HepG2 (cell line): Measurements from ENCODE around the gene RNPEPL1. TPM values are rescaled to one million over a fixed set of nuclear protein-coding genes. Genes with fewer than 3 reads are reported as not detected.

Experiments
- DNMT3B ChIP-seq: conservative IDR thresholded peaks from 2 replicates; pipeline ENCODE4 v1.6.1; 2016; ENCODE audit warnings: missing biosample characterization, control low read depth
- ESRRA ChIP-seq: sonication (generic); formaldehyde crosslinking; IDR thresholded peaks from 2 replicates; pipeline ENCODE4 v1.5.1; 2020; ENCODE audit warnings: mild to moderate bottlenecking, low read depth, missing genetic modification reagents
- FOXC1 ChIP-seq: sonication (generic); formaldehyde crosslinking; IDR thresholded peaks from 2 replicates; pipeline ENCODE4 v1.8.0; 2022; ENCODE audit warnings: mild to moderate bottlenecking, missing genetic modification reagents, borderline replicate concordance
- MXD3 ChIP-seq: IDR thresholded peaks from 2 replicates; pipeline ENCODE4 v1.6.1; 2016; ENCODE audit warnings: mild to moderate bottlenecking, missing biosample characterization, missing genetic modification reagents
- NFAT5 ChIP-seq: sonication (generic); formaldehyde crosslinking; IDR thresholded peaks from 2 replicates; pipeline ENCODE4 v1.4.0; 2020; ENCODE audit warnings: missing genetic modification reagents
- NFATC3 ChIP-seq: sonication (generic); formaldehyde crosslinking; IDR thresholded peaks from 2 replicates; pipeline ENCODE4 v1.5.1; 2020; ENCODE audit warnings: mild to moderate bottlenecking, missing genetic modification reagents
- PAXIP1 ChIP-seq: sonication (generic); formaldehyde crosslinking; conservative IDR thresholded peaks from 2 replicates; pipeline ENCODE4 v1.4.0; 2020; ENCODE audit warnings: mild to moderate bottlenecking, missing genetic modification reagents, moderate library complexity
- PRPF4 ChIP-seq: fragments of 200-400 bp; formaldehyde crosslinking; IDR thresholded peaks from 2 replicates; pipeline ENCODE4 v1.6.1; 2016; ENCODE audit warnings: low read length, low read depth; ENCODE audit not compliant: poor library complexity, severe bottlenecking
- REPIN1 ChIP-seq: sonication (generic); formaldehyde crosslinking; IDR thresholded peaks from 2 replicates; pipeline ENCODE4 v1.8.0; 2022; ENCODE audit warnings: missing genetic modification reagents, low read depth, mild to moderate bottlenecking, borderline replicate concordance
- XBP1 ChIP-seq: sonication (generic); formaldehyde crosslinking; IDR thresholded peaks from 2 replicates; pipeline ENCODE4 v1.5.0; 2020; ENCODE audit warnings: missing genetic modification reagents
- YY1 ChIP-seq: IDR thresholded peaks from 2 replicates; pipeline ENCODE4 v1.6.1; 2011; ENCODE audit warnings: low read length, low read depth, moderate library complexity, mild to moderate bottlenecking; ENCODE audit not compliant: insufficient read depth, insufficient replicate concordance
- ZFP41 ChIP-seq: sonication (generic); formaldehyde crosslinking; IDR thresholded peaks from 2 replicates; pipeline ENCODE4 v1.4.0; 2020; ENCODE audit warnings: mild to moderate bottlenecking, missing genetic modification reagents, borderline replicate concordance
- ZNF138 ChIP-seq: sonication (generic); formaldehyde crosslinking; IDR thresholded peaks from 2 replicates; pipeline ENCODE4 v1.5.0; 2020; ENCODE audit warnings: mild to moderate bottlenecking, low read depth, missing genetic modification reagents
- ZNF337 ChIP-seq: sonication (generic); formaldehyde crosslinking; IDR thresholded peaks from 2 replicates; pipeline ENCODE4 v1.5.1; 2020; ENCODE audit warnings: missing genetic modification reagents, low read depth, mild to moderate bottlenecking, borderline replicate concordance
- ZNF343 ChIP-seq: sonication (generic); formaldehyde crosslinking; IDR thresholded peaks from 2 replicates; pipeline ENCODE4 v1.4.0; 2020; ENCODE audit warnings: mild to moderate bottlenecking, missing genetic modification reagents
- polyA plus RNA-seq, 8 experiments: library from polyadenylated mRNA; depleted of rRNA in 3 of 8; stranded (reverse) in 7 of 8; unstranded in 1 of 8; fragments of >200 nt; fragmentation: Illumina TruSeq in 4 of 8; extraction: Trizol in 4 of 8; gene quantifications; 2 replicates each; pipeline versions ENCODE4 v1.2.1 to v1.2.3, GENCODE V29; 2011 to 2016; ENCODE audit warnings: low read depth in 4 of 8, missing spikeins in 1 of 8, mixed read lengths in 1 of 8; ENCODE audit not compliant: insufficient read depth in 1 of 8
- total RNA-seq, 5 experiments: library from RNA; depleted of rRNA; stranded (reverse); fragments of >200 nt; fragmentation: Illumina TruSeq; extraction: Trizol; gene quantifications; 2 replicates each; pipeline ENCODE4 v1.2.3, GENCODE V29; 2016; ENCODE audit warnings: low read depth in 1 of 5

RNPEPL1 gene
- total and polyA plus RNA-seq, 2 of the 13 experiments (the other 11 are each of a cell fraction or from before 2014, with no cell fraction given): 13.0 to 18.0 TPM

- TF ChIP-seq PAXIP1 (CRISPR knock-in tag): no peak
- TF ChIP-seq NFATC3 (CRISPR knock-in tag): no peak
- TF ChIP-seq PRPF4: no peak
- no peak for TF ChIP-seq NFAT5
- no peak for TF ChIP-seq ESRRA (CRISPR knock-in tag)
- TF ChIP-seq MXD3: peak; percentile 61; the same call in 1 of the 2 replicates
- no peak for TF ChIP-seq REPIN1 (CRISPR knock-in tag)
- TF ChIP-seq DNMT3B (CRISPR knock-in tag): no peak
- no peak for TF ChIP-seq ZNF138
- TF ChIP-seq ZFP41 (CRISPR knock-in tag): no peak
- TF ChIP-seq ZNF343 (CRISPR knock-in tag): no peak
- TF ChIP-seq ZNF337 (CRISPR knock-in tag): no peak
- no peak for TF ChIP-seq XBP1 (CRISPR knock-in tag)
- no peak for TF ChIP-seq YY1
- TF ChIP-seq FOXC1 (CRISPR knock-in tag): peak; percentile 85; the same call in 1 of the 2 replicates
These were observed at the start of gene RNPEPL1 (continued) for GRCh38 chr2:240567872-240568677.
